K562 (cell line): ENCODE results near the gene HAUS2. TPM values are rescaled to one million over a fixed set of nuclear protein-coding genes. Genes with fewer than 3 reads are reported as not detected.

Experiments used
- ARID2 ChIP-seq: fragments of 450-650 bp; IDR thresholded peaks from 2 replicates; pipeline ENCODE4 v1.6.1; 2017; ENCODE audit warnings: antibody characterized with exemption, mild to moderate bottlenecking
- ATF1 ChIP-seq, 2 experiments: fragments of 450-650 bp in 1 of 2; IDR thresholded peaks; 2 replicates each; pipeline ENCODE4 v1.6.1; 2016; ENCODE audit warnings: missing compliant biosample characterization in 1 of 2, missing genetic modification characterization in 1 of 2
- ATF6 ChIP-seq: sonication (generic); formaldehyde crosslinking; IDR thresholded peaks from 2 replicates; pipeline ENCODE4 v1.4.0; 2020; ENCODE audit warnings: mild to moderate bottlenecking, missing genetic modification reagents
- CAMTA2 ChIP-seq: fragments of 250-450 bp; sonication (Bioruptor Pico); conservative IDR thresholded peaks from 2 replicates; pipeline ENCODE4 v1.5.1; 2022
- ELF4 ChIP-seq: fragments of 450-650 bp; formaldehyde crosslinking; IDR thresholded peaks from 2 replicates; pipeline ENCODE4 v1.4.0; 2022; ENCODE audit warnings: missing genetic modification characterization
- HEY1 ChIP-seq: fragments of 250-450 bp; sonication (Bioruptor Pico); IDR thresholded peaks from 2 replicates; pipeline ENCODE4 v1.5.0; 2020; ENCODE audit warnings: mild to moderate bottlenecking, moderate library complexity, borderline replicate concordance
- NRF1 ChIP-seq, 2 experiments: fragments of 450-650 bp; IDR thresholded peaks in 1 of 2; conservative IDR thresholded peaks in 1 of 2; 2 replicates each; pipeline ENCODE4 v1.6.1; 2014; ENCODE audit warnings: mild to moderate bottlenecking in 2 of 2
- RREB1 ChIP-seq: fragments of 250-450 bp; sonication (Bioruptor Pico); IDR thresholded peaks from 2 replicates; pipeline ENCODE4 v1.4.0; 2020
- SMC3 ChIP-seq: conservative IDR thresholded peaks from 2 replicates; pipeline ENCODE4 v1.6.1; 2011; ENCODE audit warnings: low read depth, low read length, improper control_type of control experiment; ENCODE audit not compliant: insufficient read depth
- THRAP3 ChIP-seq: fragments of 450-650 bp; IDR thresholded peaks from 2 replicates; pipeline ENCODE4 v1.6.1; 2016; ENCODE audit warnings: mild to moderate bottlenecking, inconsistent platforms, borderline replicate concordance
- ZNF398 ChIP-seq: fragments of 250-450 bp; sonication (Bioruptor Pico); IDR thresholded peaks from 2 replicates; pipeline ENCODE4 v1.8.0; 2021; ENCODE audit warnings: moderate library complexity, mild to moderate bottlenecking, inconsistent platforms
- polyA plus RNA-seq, 8 experiments: library from polyadenylated mRNA; depleted of rRNA in 4 of 8; stranded (reverse) in 5 of 8; unstranded in 3 of 8; fragments of >200 nt; fragmentation: Nextera tagmentation in 2 of 8; fragmentation: Illumina TruSeq in 1 of 8; extraction: Ambion mirVana in 2 of 8; extraction: Trizol in 1 of 8; gene quantifications; 2 replicates each; pipeline versions ENCODE4 v1.2.1 to v1.2.3, GENCODE V29; 2011 to 2014; ENCODE audit warnings: inconsistent platforms in 1 of 8, missing spikeins in 1 of 8
- total RNA-seq, 7 experiments: library from RNA; depleted of rRNA in 6 of 7; stranded (reverse); fragments of >200 nt in 6 of 7; fragmentation: Illumina TruSeq in 2 of 7; extraction: Trizol in 2 of 7; gene quantifications; 2 replicates each; pipeline versions ENCODE4 v1.2.1 to v1.2.3, GENCODE V29; 2011 to 2021; ENCODE audit warnings: low replicate concordance in 1 of 7
- TF ChIP-seq, protein P1 (sequence below), 2 experiments: fragments of 200-800 bp in 1 of 2; sonication (Bioruptor generic) in 1 of 2; sonication (generic) in 1 of 2; formaldehyde crosslinking in 1 of 2; IDR thresholded peaks in 1 of 2; conservative IDR thresholded peaks in 1 of 2; 2 replicates each; pipeline versions ENCODE4 v1.5.0 to v1.6.1; 2016 to 2020; ENCODE audit warnings: missing compliant biosample characterization in 1 of 2, missing genetic modification characterization in 1 of 2, missing genetic modification reagents in 1 of 2

HAUS2 gene
- total and polyA plus RNA-seq, 9 of the 15 experiments (the other 6 are each of a cell fraction or from before 2014, with no cell fraction given), result 30.6 to 64.9 (median 54.1) TPM

DNA sequence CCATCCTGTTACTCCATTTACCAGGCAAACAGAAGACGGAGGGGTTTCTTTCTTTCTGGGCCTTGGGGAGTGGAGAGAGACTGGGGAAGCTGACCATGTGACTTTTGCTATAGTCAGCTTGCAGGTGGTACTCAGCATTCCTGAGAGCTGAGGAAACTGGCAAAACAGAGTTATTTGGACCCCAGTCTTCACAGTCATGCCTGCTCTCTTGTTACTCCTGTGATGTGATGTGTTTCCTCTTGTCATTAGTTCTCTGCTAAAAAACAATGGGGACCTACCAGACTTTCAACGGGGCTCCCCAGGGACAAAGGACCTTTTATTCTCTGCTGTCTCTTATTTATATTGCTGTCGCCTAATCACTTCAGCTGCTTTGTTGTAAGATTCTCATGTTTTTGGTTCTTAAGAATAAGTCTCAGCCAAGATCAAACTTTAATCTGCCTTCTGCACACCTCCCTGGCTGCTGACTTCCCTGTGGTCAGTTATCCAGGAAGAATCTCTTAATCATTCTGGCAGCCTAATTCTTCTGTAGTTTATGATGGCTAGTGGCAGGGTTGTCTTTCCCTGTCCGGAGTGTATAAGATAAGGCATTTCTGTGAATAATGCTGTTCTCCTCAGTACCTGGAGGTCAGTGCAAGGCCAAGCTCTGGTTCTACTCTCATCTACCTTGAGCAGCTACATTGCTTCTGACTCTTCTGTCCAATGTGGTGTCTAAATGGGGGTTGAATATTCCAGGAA, 35.6 kb downstream of the HAUS2 start (continued):
- TF ChIP-seq RREB1 (CRISPR knock-in tag), result no peak
- TF ChIP-seq ARID2, result no peak
- TF ChIP-seq SMC3, result no peak
- TF ChIP-seq CAMTA2, result no peak
- TF ChIP-seq THRAP3, result no peak
- TF ChIP-seq ATF6 (CRISPR knock-in tag), result no peak
- TF ChIP-seq NRF1 (conservative IDR thresholded peaks at IDR 0.05 in 1 of 2, IDR thresholded peaks at IDR 0.05 in 1 of 2), result 0 out of 4 replicates have a peak, but pooled peaks of 1 of the 2 experiments have one; percentile 15
- TF ChIP-seq, protein P1, sequence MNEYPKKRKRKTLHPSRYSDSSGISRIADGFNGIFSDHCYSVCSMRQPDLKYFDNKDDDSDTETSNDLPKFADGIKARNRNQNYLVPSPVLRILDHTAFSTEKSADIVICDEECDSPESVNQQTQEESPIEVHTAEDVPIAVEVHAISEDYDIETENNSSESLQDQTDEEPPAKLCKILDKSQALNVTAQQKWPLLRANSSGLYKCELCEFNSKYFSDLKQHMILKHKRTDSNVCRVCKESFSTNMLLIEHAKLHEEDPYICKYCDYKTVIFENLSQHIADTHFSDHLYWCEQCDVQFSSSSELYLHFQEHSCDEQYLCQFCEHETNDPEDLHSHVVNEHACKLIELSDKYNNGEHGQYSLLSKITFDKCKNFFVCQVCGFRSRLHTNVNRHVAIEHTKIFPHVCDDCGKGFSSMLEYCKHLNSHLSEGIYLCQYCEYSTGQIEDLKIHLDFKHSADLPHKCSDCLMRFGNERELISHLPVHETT (CRISPR knock-in tag; conservative IDR thresholded peaks at IDR 0.05 in 1 of 2, IDR thresholded peaks at IDR 0.05 in 1 of 2), result no peak
- no peak for TF ChIP-seq ZNF398
- no peak for TF ChIP-seq HEY1 (CRISPR knock-in tag)
- no peak for TF ChIP-seq ATF1 (CRISPR knock-in tag; IDR thresholded peaks at IDR 0.05)
- 0 out of 2 replicates have a peak, but pooled peaks have one; percentile 3 for TF ChIP-seq ATF1 (tag; IDR thresholded peaks at IDR 0.05)
- TF ChIP-seq ELF4 (CRISPR knock-in tag), result no peak
